IMR-90 (cell line): ENCODE results near the gene DNAJC12. TPM values are rescaled to one million over a fixed set of nuclear protein-coding genes. Genes with fewer than 3 reads are reported as not detected.
"Not testable (repeated sequence)": the region's sequence is repeated elsewhere in the genome, so short reads cannot be mapped to it uniquely, and the experiment has no call there.

ENCODE experiments used
- ATAC-seq: fragments of 200-7000 bp; cut with Tn5 transposase; 2 replicates; pipeline ENCODE4 v1.9.1; 2020; ENCODE audit warnings: low read depth, mild to moderate bottlenecking, moderate library complexity
- BruUV-seq: library from RNA; stranded (reverse); fragments of 400-500 nt; replicated peaks from 2 replicates; lab custom pipeline; 2021; lab: Mats Ljungman, UMichigan
- CTCF ChIA-PET: fragments of 300-600 bp; formaldehyde crosslinking; extraction: SDS; loops from one replicate; lab custom pipeline; 2021; ENCODE audit warnings: antibody characterized with exemption; lab: Yijun Ruan, JAX
- POLR2A ChIA-PET: fragments of 300-600 bp; sonication (Branson Sonifier 250); formaldehyde crosslinking; loops from one replicate; lab custom pipeline; 2022; ENCODE audit warnings: antibody characterized with exemption; ENCODE audit not compliant: unreplicated experiment; lab: Charles Lee
- DNase-seq: peaks from one replicate; pipeline ENCODE4 v3.0.0; 2013
- H2AFZ ChIP-seq: replicated peaks from 2 replicates; pipeline ENCODE3; 2013; ENCODE audit warnings: low read length, mild to moderate bottlenecking; ENCODE audit not compliant: poor library complexity
- H2AK5ac ChIP-seq: 2 replicates; pipeline ENCODE4 v1.6.1; 2013; ENCODE audit warnings: low read depth, low read length, inconsistent platforms
- H2AK9ac ChIP-seq: replicated peaks from 2 replicates; pipeline ENCODE3; 2013; ENCODE audit warnings: mild to moderate bottlenecking, low read depth, low read length, moderate library complexity; ENCODE audit not compliant: poor library complexity
- H2BK120ac ChIP-seq: 2 replicates; pipeline ENCODE4 v1.6.1; 2013; ENCODE audit warnings: low read depth, low read length, inconsistent platforms
- H2BK15ac ChIP-seq: 3 replicates; pipeline ENCODE4 v1.6.1; 2013; ENCODE audit warnings: low read depth, low read length, inconsistent platforms
- H2BK20ac ChIP-seq: 2 replicates; pipeline ENCODE4 v1.6.1; 2013; ENCODE audit warnings: low read depth, mild to moderate bottlenecking, inconsistent platforms, low read length, moderate library complexity
- H2BK5ac ChIP-seq: 2 replicates; pipeline ENCODE4 v1.6.1; 2013; ENCODE audit warnings: mild to moderate bottlenecking, low read depth, low read length, inconsistent platforms; ENCODE audit not compliant: poor library complexity, severe bottlenecking
- H3K14ac ChIP-seq: replicated peaks from 2 replicates; pipeline ENCODE4 v1.6.1; 2013; ENCODE audit warnings: low read depth, low read length, inconsistent platforms
- H3K18ac ChIP-seq: 2 replicates; pipeline ENCODE4 v1.6.1; 2013; ENCODE audit warnings: low read depth, low read length, control low read depth
- H3K23ac ChIP-seq: 2 replicates; pipeline ENCODE4 v1.6.1; 2013; ENCODE audit warnings: low read depth, low read length, inconsistent platforms
- H3K27ac ChIP-seq: 2 replicates; pipeline ENCODE4 v1.5.1; 2013; ENCODE audit warnings: mild to moderate bottlenecking, control low read depth, low read length; ENCODE audit not compliant: insufficient read depth
- H3K27me3 ChIP-seq: 2 replicates; pipeline ENCODE4 v1.6.1; 2013; ENCODE audit warnings: low read length; ENCODE audit not compliant: control insufficient read depth, insufficient read depth
- H3K36me3 ChIP-seq: 2 replicates; pipeline ENCODE4 v1.6.1; 2013; ENCODE audit warnings: low read length, mixed read lengths; ENCODE audit not compliant: control insufficient read depth, insufficient read depth
- H3K4ac ChIP-seq: 2 replicates; pipeline ENCODE4 v1.6.1; 2013; ENCODE audit warnings: low read depth, low read length, inconsistent platforms
- H3K4me1 ChIP-seq: 2 replicates; pipeline ENCODE4 v1.6.1; 2013; ENCODE audit warnings: low read length, mixed read lengths; ENCODE audit not compliant: control insufficient read depth, insufficient read depth
- H3K4me2 ChIP-seq: 2 replicates; pipeline ENCODE4 v1.6.1; 2013; ENCODE audit warnings: low read depth, mild to moderate bottlenecking, control low read depth, low read length, moderate library complexity
- H3K4me3 ChIP-seq: 2 replicates; pipeline ENCODE4 v1.5.1; 2013; ENCODE audit warnings: low read depth, mild to moderate bottlenecking, control low read depth, low read length, moderate library complexity; ENCODE audit not compliant: insufficient read depth
- H3K56ac ChIP-seq: 2 replicates; pipeline ENCODE4 v1.6.1; 2013; ENCODE audit warnings: low read length, inconsistent platforms; ENCODE audit not compliant: insufficient read depth; ENCODE audit errors: extremely low read depth
- H3K79me1 ChIP-seq, 2 experiments: 2 replicates each; pipeline ENCODE4 v1.6.1; 2013; ENCODE audit warnings: low read length in 2 of 2, inconsistent platforms in 1 of 2, low read depth in 1 of 2
- H3K9ac ChIP-seq: 2 replicates; pipeline ENCODE4 v1.6.1; 2013; ENCODE audit warnings: low read depth, low read length, control low read depth
- H3K9me1 ChIP-seq: 2 replicates; pipeline ENCODE4 v1.6.1; 2013; ENCODE audit warnings: low read length, inconsistent platforms; ENCODE audit not compliant: insufficient read depth
- H3K9me3 ChIP-seq: 2 replicates; pipeline ENCODE4 v1.6.1; 2013; ENCODE audit warnings: low read length; ENCODE audit not compliant: control insufficient read depth, insufficient read depth
- H4K20me1 ChIP-seq: 2 replicates; pipeline ENCODE4 v1.6.1; 2013; ENCODE audit warnings: low read length, inconsistent platforms; ENCODE audit not compliant: insufficient read depth
- H4K5ac ChIP-seq: 2 replicates; pipeline ENCODE4 v1.6.1; 2013; ENCODE audit warnings: mild to moderate bottlenecking, low read depth, low read length, control low read depth
- H4K8ac ChIP-seq, 2 experiments: 2 replicates each; pipeline ENCODE4 v1.6.1; 2013; ENCODE audit warnings: low read depth in 2 of 2, low read length in 2 of 2, control low read depth in 1 of 2, inconsistent platforms in 1 of 2
- H4K91ac ChIP-seq: 2 replicates; pipeline ENCODE4 v1.6.1; 2013; ENCODE audit warnings: low read depth, low read length, inconsistent platforms; ENCODE audit not compliant: insufficient read depth
- BHLHE40 ChIP-seq: fragments of 150-350 bp; IDR thresholded peaks from 2 replicates; pipeline ENCODE4 v1.6.1; 2016; ENCODE audit warnings: mild to moderate bottlenecking, low read depth, low read length
- CHD1 ChIP-seq: IDR thresholded peaks from 2 replicates; pipeline ENCODE4 v1.6.1; 2012; ENCODE audit warnings: low read depth, low read length, improper control_type of control experiment
- NFE2L2 ChIP-seq: fragments of 150-350 bp; IDR thresholded peaks from 2 replicates; pipeline ENCODE4 v1.6.1; 2016; ENCODE audit warnings: low read depth, mild to moderate bottlenecking, low read length
- WGBS, 2 experiments: methylation state at CpG; one replicate each; pipeline versions ENCODE4 v1.1.5 to v1.1.7; 2013; ENCODE audit warnings: missing lambda C conversion rate in 2 of 2; ENCODE audit not compliant: insufficient read length in 1 of 2; ENCODE audit errors: extremely low coverage in 2 of 2; 5-methylcytosine and 5-hydroxymethylcytosine counted together
- dilution Hi-C: fragments of 300-500 bp; cut with HindIII; formaldehyde crosslinking; loops from one replicate; pipeline ENCODE4 v1.14.3; 2018; ENCODE audit warnings: low sequenced_read_pairs; ENCODE audit not compliant: unreplicated experiment
- in situ Hi-C: fragments of 300-500 bp; cut with MboI; formaldehyde crosslinking; loops from 3 replicates; pipeline ENCODE4 v1.14.3; 2019; ENCODE audit warnings: low sequenced_read_pairs, inconsistent platforms, mixed read lengths
- intact Hi-C: fragments of 100-400 bp; cut with micrococcal nuclease; formaldehyde crosslinking; loops from 2 replicates; pipeline ENCODE4 v1.10.0; 2022
- polyA plus RNA-seq, 3 experiments: library from polyadenylated mRNA; depleted of rRNA; stranded (reverse); fragments of >200 nt; gene quantifications; 2 replicates each; pipeline ENCODE4 v1.2.3, GENCODE V29; 2012; ENCODE audit warnings: low replicate concordance in 1 of 3
- total RNA-seq: library from RNA; depleted of rRNA; stranded (reverse); fragments of >200 nt; gene quantifications from 2 replicates; pipeline ENCODE4 v1.2.3, GENCODE V29; 2012
- TF ChIP-seq, protein P1 (sequence below): fragments of 150-350 bp; IDR thresholded peaks from 2 replicates; pipeline ENCODE4 v1.6.1; 2017; ENCODE audit warnings: mild to moderate bottlenecking, antibody characterized with exemption, low read length, low read depth

DNAJC12 gene
- total and polyA plus RNA-seq, 2 of the 4 experiments (the other 2 are of a cell fraction), result 2.3 to 2.9 TPM

DNA sequence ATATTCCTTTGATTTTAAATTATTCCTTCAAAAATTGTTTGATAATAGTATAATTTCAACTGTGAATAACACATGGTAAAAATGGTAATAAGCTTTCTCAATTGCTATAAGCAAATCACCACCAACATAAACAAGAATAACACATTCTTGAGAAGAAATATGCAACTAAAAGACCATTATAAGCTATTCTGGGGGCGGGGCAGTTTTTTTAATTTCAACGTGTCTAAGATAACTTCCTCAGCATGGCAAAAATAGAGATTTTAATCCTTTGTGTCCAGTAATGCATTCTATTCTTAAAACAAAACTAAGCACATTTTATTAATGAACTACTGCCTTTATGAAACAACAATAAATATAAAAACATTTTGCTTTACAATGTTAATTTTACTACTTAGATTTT is 1.5 kb downstream of the DNAJC12 start:
- TF ChIP-seq, protein P1, sequence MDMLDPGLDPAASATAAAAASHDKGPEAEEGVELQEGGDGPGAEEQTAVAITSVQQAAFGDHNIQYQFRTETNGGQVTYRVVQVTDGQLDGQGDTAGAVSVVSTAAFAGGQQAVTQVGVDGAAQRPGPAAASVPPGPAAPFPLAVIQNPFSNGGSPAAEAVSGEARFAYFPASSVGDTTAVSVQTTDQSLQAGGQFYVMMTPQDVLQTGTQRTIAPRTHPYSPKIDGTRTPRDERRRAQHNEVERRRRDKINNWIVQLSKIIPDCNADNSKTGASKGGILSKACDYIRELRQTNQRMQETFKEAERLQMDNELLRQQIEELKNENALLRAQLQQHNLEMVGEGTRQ, result no peak
- no peak for TF ChIP-seq NFE2L2
- TF ChIP-seq BHLHE40, result no peak
- no peak for TF ChIP-seq CHD1
- Histone ChIP-seq H2AFZ (no peak overlapping the region), H3K36me3 (no peaks in the 10 kb centered on the region), H3K9me3 (no peaks in the 10 kb centered on the region), H3K9me1 (peaks cover 4% of the 10 kb centered on the region; the same call in 1 of the 2 replicates), H4K91ac (no peak overlapping the region), H3K4ac (no peak overlapping the region), H3K79me1 (no peaks in the 10 kb centered on the region), H3K18ac (no peak overlapping the region), H2AK9ac (no peak overlapping the region), H4K8ac (no peak overlapping the region), H3K27me3 (no peaks in the 10 kb centered on the region), H2AK5ac (no peak overlapping the region), H3K14ac (no peak overlapping the region), H3K23ac (no peak overlapping the region), H3K4me3 (no peak overlapping the region), H2BK15ac (no peak overlapping the region), H4K20me1 (no peaks in the 10 kb centered on the region), H3K56ac (no peak overlapping the region), H4K5ac (no peak overlapping the region), H3K4me2 (no peak overlapping the region), H2BK5ac (no peak overlapping the region), H2BK20ac (no peak overlapping the region), H2BK120ac (no peak overlapping the region), H3K9ac (no peak overlapping the region), H3K4me1 (no peaks in the 10 kb centered on the region), H3K27ac (no peak overlapping the region)
- WGBS, 2 experiments, result no CpG with 5 or more reads among the region's 2 CpGs
- ChIA-PET CTCF (no interaction called here), POLR2A (interaction anchor here (0.7 kb wide), 1 partner anchor 12 kb away, joined by 7 read pairs; no protein-coding TSS in a partner anchor)
- in situ Hi-C loops, result no loop called here
- intact Hi-C loops, result no loop called here
- no TSS peak for BruUV-seq
- no peak for DNase-seq
- no peak for ATAC-seq
- dilution Hi-C loops, result no loop called here

DNA sequence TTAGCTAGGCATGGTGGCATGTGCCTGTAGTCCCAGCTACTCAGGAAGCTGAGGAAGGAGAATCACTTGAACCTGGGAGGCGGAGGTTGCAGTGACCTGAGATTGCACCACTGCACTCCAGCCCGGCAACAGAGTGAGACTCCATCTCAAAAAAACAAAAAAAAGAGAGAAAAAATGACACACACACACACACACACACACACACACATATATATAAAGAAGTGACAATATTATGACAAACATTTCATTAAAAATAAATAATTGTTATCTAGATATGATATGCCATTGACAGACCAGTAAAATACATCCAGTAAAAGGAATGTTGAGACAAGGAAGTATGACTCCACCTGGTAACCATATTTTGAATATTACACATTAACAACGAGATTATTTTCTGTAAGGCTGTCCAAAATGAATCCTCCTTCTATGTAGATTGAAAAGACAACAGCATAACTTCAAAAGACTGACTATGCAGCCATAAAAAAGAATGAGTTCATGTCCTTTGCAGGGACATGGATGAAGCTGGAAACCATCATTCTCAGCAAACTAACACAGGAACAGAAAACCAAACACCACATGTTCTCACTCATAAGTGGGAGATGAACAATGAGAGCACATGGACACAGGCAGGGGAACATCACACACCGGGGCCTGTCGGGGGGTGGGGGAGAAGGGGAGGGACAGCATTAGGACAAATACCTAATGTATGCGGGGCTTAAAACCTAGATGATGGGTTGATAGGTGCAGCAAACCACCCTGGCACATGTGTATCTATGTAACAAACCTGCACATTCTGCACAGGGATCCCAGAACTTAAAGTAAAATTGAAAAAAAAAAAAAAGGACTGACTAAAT is 2.2 kb downstream of the DNAJC12 start:
- H2BK20ac ChIP-seq, H3K4me3 ChIP-seq, H2AK9ac ChIP-seq, H4K8ac ChIP-seq, H3K18ac ChIP-seq, H4K20me1 ChIP-seq, H3K4me1 ChIP-seq, H2AFZ ChIP-seq, H2BK5ac ChIP-seq, H3K4me2 ChIP-seq, H3K56ac ChIP-seq, H3K9me1 ChIP-seq, H3K4ac ChIP-seq, intact Hi-C loops, dilution Hi-C loops, H2AK5ac ChIP-seq, H3K14ac ChIP-seq, H2BK120ac ChIP-seq, H3K27me3 ChIP-seq, ATAC-seq, H3K79me1 ChIP-seq, H3K9me3 ChIP-seq, DNase-seq, in situ Hi-C loops, H2BK15ac ChIP-seq, H3K9ac ChIP-seq, H4K5ac ChIP-seq, H3K27ac ChIP-seq, H4K91ac ChIP-seq, CTCF ChIA-PET, BruUV-seq, H3K23ac ChIP-seq, H3K36me3 ChIP-seq: not testable (repeated sequence)
- POLR2A ChIA-PET, result interaction anchor here (0.6 to 0.7 kb wide), 2 partner anchors 11 to 156 kb away, joined by 3 to 7 read pairs; no protein-coding TSS in a partner anchor
- no CpG with 5 or more reads among the region's 6 CpGs for WGBS, 2 experiments
